Measurements from ENCODE around the gene PABPN1. TPM values are rescaled to one million over a fixed set of nuclear protein-coding genes. Genes with fewer than 3 reads are reported as not detected.

PABPN1 gene
- total RNA-seq, 2 donors from 2014 or later = 293 TPM

GRCh38 chr14:23356662-23357061 lies 35.4 kb downstream of the PABPN1 start:
- peaks cover 5% of the 10 kb centered on the region for H3K4me1 ChIP-seq (ENCODE audit: control insufficient read depth, insufficient read depth, low read length)
- WGBS, 2 experiments (ENCODE audit: insufficient coverage in 1 of 2, insufficient read length in 1 of 2) = 93 to 100% methylated on average over 1 to 4 of the region's 4 CpGs
- no peak overlapping the region for H3K4me3 ChIP-seq (ENCODE audit: low read length)
- DNase-seq = no peak
- no peaks in the 10 kb centered on the region for H3K27me3 ChIP-seq (ENCODE audit: control insufficient read depth, insufficient read depth, low read length, poor library complexity, severe bottlenecking)
- H3K9ac ChIP-seq (ENCODE audit: extremely low read depth, low read length, poor library complexity, severe bottlenecking) = no peak overlapping the region
- no peaks in the 10 kb centered on the region for H3K9me3 ChIP-seq (ENCODE audit: control insufficient read depth, low read length)
- peaks cover 40% of the 10 kb centered on the region for H3K36me3 ChIP-seq (ENCODE audit: control insufficient read depth, insufficient read depth, low read length)
- no peak overlapping the region for H3K4me3 Mint-ChIP-seq
- peaks cover 17% of the 10 kb centered on the region for H3K4me1 Mint-ChIP-seq
- H3K36me3 Mint-ChIP-seq (ENCODE audit: low read depth) = peaks cover 27% of the 10 kb centered on the region
- H3K27me3 Mint-ChIP-seq (ENCODE audit: insufficient read depth) = peaks cover 25% of the 10 kb centered on the region
- H3K9me3 Mint-ChIP-seq = no peaks in the 10 kb centered on the region
- no peak for TF ChIP-seq CTCF (conservative IDR thresholded peaks at IDR 0.05)
- H3K27ac Mint-ChIP-seq = no peak overlapping the region
- no peak overlapping the region for H3K27ac ChIP-seq (ENCODE audit: low read depth, low read length)

GRCh38 chr14:23357261-23357660 lies 36.0 kb downstream of the PABPN1 start:
- Histone ChIP-seq H3K27me3 (ENCODE audit: control insufficient read depth, insufficient read depth, low read length, poor library complexity, severe bottlenecking) (no peaks in the 10 kb centered on the region), H3K9ac (ENCODE audit: extremely low read depth, low read length, poor library complexity, severe bottlenecking) (no peak overlapping the region), H3K27ac (ENCODE audit: low read depth, low read length) (no peak overlapping the region), H3K4me3 (ENCODE audit: low read length) (no peak overlapping the region), H3K4me1 (ENCODE audit: control insufficient read depth, insufficient read depth, low read length) (peaks cover 5% of the 10 kb centered on the region), H3K36me3 (ENCODE audit: control insufficient read depth, insufficient read depth, low read length) (peaks cover 46% of the 10 kb centered on the region), H3K9me3 (ENCODE audit: control insufficient read depth, low read length) (no peaks in the 10 kb centered on the region)
- Mint-ChIP-seq H3K27ac (no peak overlapping the region), H3K4me3 (no peak overlapping the region), H3K27me3 (ENCODE audit: insufficient read depth) (peaks cover 22% of the 10 kb centered on the region), H3K36me3 (ENCODE audit: low read depth) (peaks cover 31% of the 10 kb centered on the region), H3K4me1 (peaks cover 21% of the 10 kb centered on the region), H3K9me3 (no peaks in the 10 kb centered on the region)
- TF ChIP-seq CTCF (conservative IDR thresholded peaks at IDR 0.05) = no peak
- WGBS, 2 experiments (ENCODE audit: insufficient coverage in 1 of 2, insufficient read length in 1 of 2) = 94 to 95% methylated on average over 7 to 8 of the region's 8 CpGs
- DNase-seq = no peak

- no peak for DNase-seq
- Mint-ChIP-seq H3K9me3 (no peaks in the 10 kb centered on the region), H3K4me3 (no peak overlapping the region), H3K27ac (peak overlapping the region; percentile 87), H3K27me3 (ENCODE audit: insufficient read depth) (peaks cover 21% of the 10 kb centered on the region), H3K4me1 (peaks cover 22% of the 10 kb centered on the region), H3K36me3 (ENCODE audit: low read depth) (peaks cover 33% of the 10 kb centered on the region)
- H3K27me3 ChIP-seq (ENCODE audit: control insufficient read depth, insufficient read depth, low read length, poor library complexity, severe bottlenecking) = no peaks in the 10 kb centered on the region
- TF ChIP-seq CTCF (conservative IDR thresholded peaks at IDR 0.05) = peak; percentile 50
- peaks cover 5% of the 10 kb centered on the region for H3K4me1 ChIP-seq (ENCODE audit: control insufficient read depth, insufficient read depth, low read length)
- no peak overlapping the region for H3K9ac ChIP-seq (ENCODE audit: extremely low read depth, low read length, poor library complexity, severe bottlenecking)
- H3K36me3 ChIP-seq (ENCODE audit: control insufficient read depth, insufficient read depth, low read length) = peaks cover 49% of the 10 kb centered on the region
- H3K27ac ChIP-seq (ENCODE audit: low read depth, low read length) = peak overlapping the region; percentile 10
- WGBS, 2 experiments (ENCODE audit: insufficient coverage in 1 of 2, insufficient read length in 1 of 2) = 86 to 100% methylated on average over 3 of the region's 3 CpGs
- no peak overlapping the region for H3K4me3 ChIP-seq (ENCODE audit: low read length)
- no peaks in the 10 kb centered on the region for H3K9me3 ChIP-seq (ENCODE audit: control insufficient read depth, low read length)
Measured at GRCh38 chr14:23358042-23358441, 36.8 kb downstream of the PABPN1 start.
